HepG2 (cell line): Measurements from ENCODE around the gene INTS1. TPM values are rescaled to one million over a fixed set of nuclear protein-coding genes. Genes with fewer than 3 reads are reported as not detected.

Source experiments
- HNRNPL ChIP-seq: fragments of 200-400 bp; formaldehyde crosslinking; IDR thresholded peaks from 2 replicates; pipeline ENCODE4 v1.6.1; 2017; ENCODE audit warnings: mild to moderate bottlenecking, low read depth, low read length
- KDM2A ChIP-seq: sonication (generic); formaldehyde crosslinking; IDR thresholded peaks from 2 replicates; pipeline ENCODE4 v1.4.0; 2020; ENCODE audit warnings: low read depth, missing genetic modification reagents, borderline replicate concordance
- LCORL ChIP-seq, 2 experiments: fragments of 450-650 bp in 1 of 2; sonication (generic) in 1 of 2; formaldehyde crosslinking in 1 of 2; IDR thresholded peaks; 2 replicates each; pipeline versions ENCODE4 v1.5.0 to v1.6.1; 2017 to 2020; ENCODE audit warnings: antibody characterized with exemption in 1 of 2, missing genetic modification reagents in 1 of 2
- NFAT5 ChIP-seq: sonication (generic); formaldehyde crosslinking; IDR thresholded peaks from 2 replicates; pipeline ENCODE4 v1.4.0; 2020; ENCODE audit warnings: missing genetic modification reagents
- NFIC ChIP-seq: IDR thresholded peaks from 2 replicates; pipeline ENCODE4 v1.6.1; 2012; ENCODE audit warnings: mild to moderate bottlenecking, low read length, inconsistent platforms
- TOE1 ChIP-seq: sonication (generic); formaldehyde crosslinking; IDR thresholded peaks from 2 replicates; pipeline ENCODE4 v1.4.0; 2020; ENCODE audit warnings: mild to moderate bottlenecking, missing genetic modification reagents
- ZBTB20 ChIP-seq: sonication (generic); formaldehyde crosslinking; IDR thresholded peaks from 2 replicates; pipeline ENCODE4 v1.8.1; 2023; ENCODE audit warnings: missing genetic modification reagents, low read depth, mild to moderate bottlenecking, borderline replicate concordance
- ZBTB7B ChIP-seq: sonication (generic); formaldehyde crosslinking; IDR thresholded peaks from 2 replicates; pipeline ENCODE4 v1.4.0; 2020; ENCODE audit warnings: missing genetic modification reagents
- ZNF256 ChIP-seq: sonication (generic); formaldehyde crosslinking; conservative IDR thresholded peaks from 2 replicates; pipeline ENCODE4 v1.4.0; 2020; ENCODE audit warnings: missing genetic modification reagents
- ZNF317 ChIP-seq: sonication (generic); formaldehyde crosslinking; IDR thresholded peaks from 2 replicates; pipeline ENCODE4 v1.5.0; 2020; ENCODE audit warnings: mild to moderate bottlenecking, missing genetic modification reagents
- ZNF33A ChIP-seq: sonication (generic); formaldehyde crosslinking; IDR thresholded peaks from 2 replicates; pipeline ENCODE4 v1.5.1; 2020; ENCODE audit warnings: missing genetic modification reagents, mild to moderate bottlenecking, moderate library complexity, borderline replicate concordance
- ZNF614 ChIP-seq: IDR thresholded peaks from 2 replicates; pipeline ENCODE4 v1.6.1; 2018; ENCODE audit warnings: missing biosample characterization, missing genetic modification reagents, inconsistent platforms, borderline replicate concordance
- ZNF674 ChIP-seq: sonication (generic); formaldehyde crosslinking; IDR thresholded peaks from 2 replicates; pipeline ENCODE4 v1.5.0; 2020; ENCODE audit warnings: low read depth, mild to moderate bottlenecking, missing genetic modification reagents
- ZNF678 ChIP-seq: sonication (generic); formaldehyde crosslinking; IDR thresholded peaks from 2 replicates; pipeline ENCODE4 v1.4.0; 2020; ENCODE audit warnings: mild to moderate bottlenecking, missing genetic modification reagents
- ZNF776 ChIP-seq: sonication (generic); formaldehyde crosslinking; IDR thresholded peaks from 2 replicates; pipeline ENCODE4 v1.4.0; 2020; ENCODE audit warnings: mild to moderate bottlenecking, missing genetic modification reagents
- ZSCAN12 ChIP-seq: sonication (generic); formaldehyde crosslinking; IDR thresholded peaks from 2 replicates; pipeline ENCODE4 v1.9.0; 2021; ENCODE audit warnings: mild to moderate bottlenecking, missing genetic modification reagents
- polyA plus RNA-seq, 8 experiments: library from polyadenylated mRNA; depleted of rRNA in 3 of 8; stranded (reverse) in 7 of 8; unstranded in 1 of 8; fragments of >200 nt; fragmentation: Illumina TruSeq in 4 of 8; extraction: Trizol in 4 of 8; gene quantifications; 2 replicates each; pipeline versions ENCODE4 v1.2.1 to v1.2.3, GENCODE V29; 2011 to 2016; ENCODE audit warnings: low read depth in 4 of 8, missing spikeins in 1 of 8, mixed read lengths in 1 of 8; ENCODE audit not compliant: insufficient read depth in 1 of 8
- total RNA-seq, 5 experiments: library from RNA; depleted of rRNA; stranded (reverse); fragments of >200 nt; fragmentation: Illumina TruSeq; extraction: Trizol; gene quantifications; 2 replicates each; pipeline ENCODE4 v1.2.3, GENCODE V29; 2016; ENCODE audit warnings: low read depth in 1 of 5
- TF ChIP-seq, protein P1 (sequence below): sonication (generic); formaldehyde crosslinking; IDR thresholded peaks from 2 replicates; pipeline ENCODE4 v1.5.0; 2020; ENCODE audit warnings: mild to moderate bottlenecking, missing genetic modification reagents
- TF ChIP-seq, protein P2 (sequence below): sonication (generic); formaldehyde crosslinking; IDR thresholded peaks from 2 replicates; pipeline ENCODE4 v1.9.0; 2021; ENCODE audit warnings: missing genetic modification reagents, borderline replicate concordance
- TF ChIP-seq, protein P3 (sequence below): sonication (generic); formaldehyde crosslinking; IDR thresholded peaks from 2 replicates; pipeline ENCODE4 v1.8.0; 2022; ENCODE audit warnings: mild to moderate bottlenecking, missing genetic modification reagents, moderate library complexity

INTS1 gene
- total and polyA plus RNA-seq, 2 of the 13 experiments (the other 11 are each of a cell fraction or from before 2014, with no cell fraction given): 13.7 to 29.0 TPM

DNA sequence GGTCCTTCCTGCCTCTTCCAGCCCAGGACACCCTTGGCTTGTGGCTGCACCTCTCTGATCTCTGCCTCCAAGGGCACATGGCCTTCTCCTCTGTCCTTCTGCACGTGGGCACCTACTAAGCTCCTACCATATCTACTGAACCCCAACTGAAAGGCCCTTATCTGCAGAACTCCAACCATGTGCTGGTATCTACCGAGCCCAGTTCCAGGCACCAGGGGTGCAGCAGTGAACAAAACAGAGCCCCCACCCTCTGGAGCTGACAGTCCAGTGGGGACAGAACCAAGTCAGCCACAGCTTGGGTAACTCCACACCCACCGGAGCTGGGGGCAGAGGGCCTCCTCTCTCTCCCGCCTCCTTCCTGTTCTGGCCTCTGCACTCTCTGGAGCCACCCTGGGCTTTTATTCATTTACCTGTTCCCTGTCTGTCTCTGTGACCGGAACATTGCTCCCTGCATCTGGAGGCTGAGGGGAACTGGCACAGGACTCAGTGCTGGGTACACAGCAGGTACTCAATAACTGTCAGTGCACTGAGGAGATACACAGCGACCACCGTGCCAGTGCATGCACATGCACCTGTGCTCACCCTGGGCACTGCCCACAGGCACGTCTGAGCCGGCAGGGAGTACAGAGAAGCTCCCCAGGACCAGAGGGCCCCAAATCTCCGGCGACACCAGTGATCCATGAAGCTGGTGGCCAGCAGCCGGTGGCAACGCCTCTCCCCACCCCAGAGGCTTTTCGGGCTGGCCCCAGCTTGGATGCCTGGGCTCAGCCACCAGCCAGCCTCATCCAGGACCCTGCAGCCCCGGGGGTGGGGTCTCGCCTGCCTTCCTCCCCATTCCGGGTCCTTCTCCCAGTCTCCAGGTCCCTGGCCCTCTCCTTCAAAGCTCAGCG lies 46.9 kb downstream of the INTS1 start (continued):
- TF ChIP-seq ZNF614 (CRISPR knock-in tag) (peak; percentile 30; the same call in 1 of the 2 replicates), ZSCAN12 (no peak), LCORL (IDR thresholded peaks at IDR 0.05) (no peak), LCORL (CRISPR knock-in tag; IDR thresholded peaks at IDR 0.05) (peak; percentile 18; the same call in 1 of the 2 replicates), HNRNPL (peak; percentile 40), NFAT5 (CRISPR knock-in tag) (no peak), TOE1 (CRISPR knock-in tag) (no peak), ZBTB20 (CRISPR knock-in tag) (no peak), ZNF256 (CRISPR knock-in tag) (no peak), ZNF317 (CRISPR knock-in tag) (no peak), NFIC (no peak), ZBTB7B (CRISPR knock-in tag) (peak; percentile 57; the same call in 1 of the 2 replicates), KDM2A (CRISPR knock-in tag) (peak; percentile 17; the same call in 1 of the 2 replicates), ZNF776 (CRISPR knock-in tag) (0 out of 2 replicates have a peak, but pooled peaks have one; percentile 5), ZNF33A (CRISPR knock-in tag) (no peak), ZNF678 (CRISPR knock-in tag) (no peak), ZNF674 (CRISPR knock-in tag) (no peak)
- TF ChIP-seq, protein P1, sequence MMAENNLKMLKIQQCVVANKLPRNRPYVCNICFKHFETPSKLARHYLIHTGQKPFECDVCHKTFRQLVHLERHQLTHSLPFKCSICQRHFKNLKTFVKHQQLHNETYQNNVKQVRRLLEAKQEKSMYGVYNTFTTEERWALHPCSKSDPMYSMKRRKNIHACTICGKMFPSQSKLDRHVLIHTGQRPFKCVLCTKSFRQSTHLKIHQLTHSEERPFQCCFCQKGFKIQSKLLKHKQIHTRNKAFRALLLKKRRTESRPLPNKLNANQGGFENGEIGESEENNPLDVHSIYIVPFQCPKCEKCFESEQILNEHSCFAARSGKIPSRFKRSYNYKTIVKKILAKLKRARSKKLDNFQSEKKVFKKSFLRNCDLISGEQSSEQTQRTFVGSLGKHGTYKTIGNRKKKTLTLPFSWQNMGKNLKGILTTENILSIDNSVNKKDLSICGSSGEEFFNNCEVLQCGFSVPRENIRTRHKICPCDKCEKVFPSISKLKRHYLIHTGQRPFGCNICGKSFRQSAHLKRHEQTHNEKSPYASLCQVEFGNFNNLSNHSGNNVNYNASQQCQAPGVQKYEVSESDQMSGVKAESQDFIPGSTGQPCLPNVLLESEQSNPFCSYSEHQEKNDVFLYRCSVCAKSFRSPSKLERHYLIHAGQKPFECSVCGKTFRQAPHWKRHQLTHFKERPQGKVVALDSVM (CRISPR knock-in tag): peak; percentile 91
- TF ChIP-seq, protein P2, sequence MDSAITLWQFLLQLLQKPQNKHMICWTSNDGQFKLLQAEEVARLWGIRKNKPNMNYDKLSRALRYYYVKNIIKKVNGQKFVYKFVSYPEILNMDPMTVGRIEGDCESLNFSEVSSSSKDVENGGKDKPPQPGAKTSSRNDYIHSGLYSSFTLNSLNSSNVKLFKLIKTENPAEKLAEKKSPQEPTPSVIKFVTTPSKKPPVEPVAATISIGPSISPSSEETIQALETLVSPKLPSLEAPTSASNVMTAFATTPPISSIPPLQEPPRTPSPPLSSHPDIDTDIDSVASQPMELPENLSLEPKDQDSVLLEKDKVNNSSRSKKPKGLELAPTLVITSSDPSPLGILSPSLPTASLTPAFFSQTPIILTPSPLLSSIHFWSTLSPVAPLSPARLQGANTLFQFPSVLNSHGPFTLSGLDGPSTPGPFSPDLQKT (CRISPR knock-in tag): no peak
- TF ChIP-seq, protein P3, sequence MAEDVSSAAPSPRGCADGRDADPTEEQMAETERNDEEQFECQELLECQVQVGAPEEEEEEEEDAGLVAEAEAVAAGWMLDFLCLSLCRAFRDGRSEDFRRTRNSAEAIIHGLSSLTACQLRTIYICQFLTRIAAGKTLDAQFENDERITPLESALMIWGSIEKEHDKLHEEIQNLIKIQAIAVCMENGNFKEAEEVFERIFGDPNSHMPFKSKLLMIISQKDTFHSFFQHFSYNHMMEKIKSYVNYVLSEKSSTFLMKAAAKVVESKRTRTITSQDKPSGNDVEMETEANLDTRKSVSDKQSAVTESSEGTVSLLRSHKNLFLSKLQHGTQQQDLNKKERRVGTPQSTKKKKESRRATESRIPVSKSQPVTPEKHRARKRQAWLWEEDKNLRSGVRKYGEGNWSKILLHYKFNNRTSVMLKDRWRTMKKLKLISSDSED: no peak
